Stomach (tissue), 9 donors: ENCODE measurements around the gene D2HGDH. TPM values are rescaled to one million over a fixed set of nuclear protein-coding genes. Genes with fewer than 3 reads are reported as not detected.

Experiments used
- DNase-seq, 2 donors: peaks; one replicate each; pipeline versions ENCODE4 v3.0.0 to v3.0.0-alpha.2; 2013 to 2019
- H3K27ac ChIP-seq, 5 donors: fragments of 200-600 bp in 4 of 5; sonication (generic) in 4 of 5; one replicate each; pipeline ENCODE4 v1.5.1; 2013 to 2019; ENCODE audit warnings: mild to moderate bottlenecking in 1 of 5, moderate library complexity in 1 of 5
- H3K27me3 ChIP-seq, 3 donors: fragments of 200-600 bp; sonication (generic); one replicate each; pipeline ENCODE4 v1.5.1; 2017 to 2019; ENCODE audit warnings: mixed run types in 1 of 3
- H3K36me3 ChIP-seq, 4 donors: fragments of 200-600 bp; sonication (generic); 1 replicate in 3 of 4; 2 replicates in 1 of 4; pipeline ENCODE4 v1.5.1; 2016 to 2019
- H3K4me1 ChIP-seq, 4 donors: fragments of 200-600 bp; sonication (generic); one replicate each; pipeline ENCODE4 v1.5.1; 2016 to 2019
- H3K4me3 ChIP-seq, 4 donors: fragments of 200-600 bp; sonication (generic) in 3 of 4; one replicate each; pipeline ENCODE4 v1.5.1; 2016 to 2019; ENCODE audit warnings: mild to moderate bottlenecking in 1 of 4
- H3K9me3 ChIP-seq, 4 donors: fragments of 200-600 bp; sonication (generic); one replicate each; pipeline ENCODE4 v1.5.1; 2016 to 2019
- EP300 ChIP-seq: sonication (generic); formaldehyde crosslinking; IDR thresholded peaks from one replicate; pipeline ENCODE4 v1.6.1; 2017; ENCODE audit warnings: antibody characterized with exemption
- POLR2A ChIP-seq, 4 donors: fragments of 450-650 bp; IDR thresholded peaks; one replicate each; pipeline ENCODE4 v1.6.1; 2016; ENCODE audit warnings: antibody characterized with exemption in 4 of 4, control low read depth in 2 of 4, mild to moderate bottlenecking in 1 of 4, moderate library complexity in 1 of 4
- POLR2AphosphoS5 ChIP-seq, 3 donors: sonication (generic); formaldehyde crosslinking; IDR thresholded peaks; one replicate each; pipeline ENCODE4 v1.6.1; 2016; ENCODE audit warnings: antibody characterized with exemption in 3 of 3
- WGBS, 5 donors: extraction: QIAGEN DNeasy Blood & Tissue Kit in 3 of 5; methylation state at CpG; one replicate each; pipeline versions ENCODE4 v1.1.5 to v1.1.7; 2013 to 2018; 5-methylcytosine and 5-hydroxymethylcytosine counted together
- intact Hi-C: fragments of 100-400 bp; cut with DNase I; formaldehyde crosslinking; loops from one replicate; pipeline ENCODE4 v1.15.1; 2023; ENCODE audit warnings: low total_unique reads
- polyA plus RNA-seq, 3 donors: library from polyadenylated mRNA; stranded (reverse); fragments of 200-250 nt; gene quantifications; one replicate each; pipeline ENCODE4 v1.2.3, GENCODE V29; 2013
- total RNA-seq, 5 donors: library from RNA; depleted of rRNA; stranded (reverse); fragments of >200 nt; gene quantifications; one replicate each; pipeline versions ENCODE4 v1.1.0 to v1.2.3, GENCODE V29; 2014 to 2016
- TF ChIP-seq, protein P1 (sequence below), 7 experiments: fragments of 450-650 bp in 4 of 7; fragments of 200-600 bp in 3 of 7; sonication (generic) in 3 of 7; IDR thresholded peaks; one replicate each; pipeline ENCODE4 v1.5.1; 2016 to 2019; ENCODE audit warnings: antibody characterized with exemption in 7 of 7, control low read depth in 2 of 7, mild to moderate bottlenecking in 1 of 7
- donor health status: healthy with polysubstance abuse.
- donor health status: Bipolar disorder and iron deficiency.
- donor health status: healthy.

Gene D2HGDH
- total and polyA plus RNA-seq, 8 donors, result 17.3 to 369 (median 27.9) TPM

DNA sequence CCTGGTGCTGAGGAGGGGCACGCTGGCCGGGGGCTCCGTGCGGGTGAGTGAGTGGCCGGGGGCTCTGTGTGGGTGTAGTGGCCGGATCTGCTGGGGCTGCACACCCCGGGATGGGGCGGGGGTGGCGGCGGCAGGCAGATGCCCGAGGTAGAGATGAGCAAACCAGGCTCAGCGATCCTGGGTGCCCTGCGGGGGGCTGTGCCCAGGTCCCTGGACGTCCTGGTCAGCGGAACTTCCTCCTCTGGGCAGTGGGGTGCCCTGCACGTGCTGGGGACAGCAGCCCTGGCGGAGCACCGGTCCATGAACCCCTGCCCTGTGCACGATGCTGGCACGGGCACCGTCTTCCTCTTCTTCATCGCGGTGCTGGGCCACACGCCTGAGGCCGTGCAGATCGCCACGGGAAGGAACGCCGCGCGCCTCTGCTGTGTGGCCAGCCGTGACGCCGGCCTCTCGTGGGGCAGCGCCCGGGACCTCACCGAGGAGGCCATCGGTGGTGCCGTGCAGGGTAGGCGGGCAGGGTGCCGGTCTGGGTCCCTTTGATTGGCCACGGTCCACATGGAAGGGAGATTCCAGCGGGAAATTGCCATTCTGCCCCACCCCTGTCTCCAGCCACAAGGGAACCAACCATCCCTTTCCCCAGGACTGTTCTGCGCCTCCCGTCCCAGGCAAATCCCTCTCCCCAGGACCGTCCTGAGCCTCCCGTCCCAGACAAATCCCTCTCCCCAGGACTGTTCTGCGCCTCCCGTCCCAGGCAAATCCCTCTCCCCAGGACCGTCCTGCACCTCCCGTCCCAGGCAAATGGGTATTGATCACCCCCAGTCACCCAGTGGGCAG, 80.4 kb downstream of the D2HGDH start:
- DNase-seq, result no peak
- TF ChIP-seq, protein P1, sequence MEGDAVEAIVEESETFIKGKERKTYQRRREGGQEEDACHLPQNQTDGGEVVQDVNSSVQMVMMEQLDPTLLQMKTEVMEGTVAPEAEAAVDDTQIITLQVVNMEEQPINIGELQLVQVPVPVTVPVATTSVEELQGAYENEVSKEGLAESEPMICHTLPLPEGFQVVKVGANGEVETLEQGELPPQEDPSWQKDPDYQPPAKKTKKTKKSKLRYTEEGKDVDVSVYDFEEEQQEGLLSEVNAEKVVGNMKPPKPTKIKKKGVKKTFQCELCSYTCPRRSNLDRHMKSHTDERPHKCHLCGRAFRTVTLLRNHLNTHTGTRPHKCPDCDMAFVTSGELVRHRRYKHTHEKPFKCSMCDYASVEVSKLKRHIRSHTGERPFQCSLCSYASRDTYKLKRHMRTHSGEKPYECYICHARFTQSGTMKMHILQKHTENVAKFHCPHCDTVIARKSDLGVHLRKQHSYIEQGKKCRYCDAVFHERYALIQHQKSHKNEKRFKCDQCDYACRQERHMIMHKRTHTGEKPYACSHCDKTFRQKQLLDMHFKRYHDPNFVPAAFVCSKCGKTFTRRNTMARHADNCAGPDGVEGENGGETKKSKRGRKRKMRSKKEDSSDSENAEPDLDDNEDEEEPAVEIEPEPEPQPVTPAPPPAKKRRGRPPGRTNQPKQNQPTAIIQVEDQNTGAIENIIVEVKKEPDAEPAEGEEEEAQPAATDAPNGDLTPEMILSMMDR (IDR thresholded peaks at IDR 0.05), result no peak
- no peak for TF ChIP-seq POLR2A (IDR thresholded peaks at IDR 0.05)
- no peak for TF ChIP-seq POLR2AphosphoS5 (IDR thresholded peaks at IDR 0.05)
- TF ChIP-seq EP300, result no peak
- Histone ChIP-seq H3K9me3 (no peaks in the 10 kb centered on the region), H3K4me1 (no peaks in the 10 kb centered on the region), H3K27ac (no peak overlapping the region), H3K27me3 (peaks cover 0 to 54% (median 5%) of the 10 kb centered on the region in 3 donors), H3K4me3 (no peak overlapping the region), H3K36me3 (no peaks in the 10 kb centered on the region)
- WGBS, 5 donors, result 79 to 87% (median 81%) methylated on average over 28 to 52 of the region's 52 CpGs
- intact Hi-C loops, result no loop called here

DNA sequence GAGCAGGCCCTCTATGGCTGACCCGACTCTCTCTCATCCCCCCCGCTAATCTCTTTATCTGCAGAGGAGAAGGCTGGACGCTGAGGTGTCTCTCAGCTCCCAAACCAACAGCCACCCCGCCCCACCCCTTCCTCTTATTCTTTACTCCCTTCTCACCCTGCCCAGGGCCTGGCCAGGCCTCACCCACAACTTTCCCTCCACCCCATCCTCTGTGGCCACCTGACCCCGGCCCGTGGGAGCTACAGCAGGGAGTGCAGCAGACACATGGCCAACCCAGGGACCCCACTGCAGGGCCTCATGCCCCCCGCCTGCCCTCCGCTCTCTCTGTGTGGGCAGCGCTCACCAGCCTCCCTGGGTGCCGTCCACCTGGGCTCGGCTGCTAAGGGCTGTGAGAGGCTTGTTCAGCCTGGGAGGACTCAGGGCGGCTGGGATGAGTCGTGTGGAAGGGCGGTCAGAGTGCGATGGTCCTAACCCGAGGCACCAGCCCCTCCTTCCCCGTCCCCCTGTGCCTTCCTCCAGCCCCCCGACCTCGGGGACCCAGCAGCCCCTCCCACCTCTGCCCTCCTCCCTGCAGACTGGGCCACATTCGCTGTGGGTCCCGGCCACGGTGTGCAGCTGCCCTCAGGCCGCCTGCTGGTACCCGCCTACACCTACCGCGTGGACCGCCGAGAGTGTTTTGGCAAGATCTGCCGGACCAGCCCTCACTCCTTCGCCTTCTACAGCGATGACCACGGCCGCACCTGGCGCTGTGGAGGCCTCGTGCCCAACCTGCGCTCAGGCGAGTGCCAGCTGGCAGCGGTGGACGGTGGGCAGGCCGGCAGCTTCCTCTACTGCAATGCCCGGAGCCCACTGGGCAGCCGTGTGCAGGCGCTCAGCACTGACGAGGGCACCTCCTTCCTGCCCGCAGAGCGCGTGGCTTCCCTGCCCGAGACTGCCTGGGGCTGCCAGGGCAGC, 81.3 kb downstream of the D2HGDH start:
- intact Hi-C loops, result no loop called here
- Histone ChIP-seq H3K27me3 (peaks cover 0 to 57% (median 5%) of the 10 kb centered on the region in 3 donors), H3K4me1 (no peaks in the 10 kb centered on the region), H3K9me3 (no peaks in the 10 kb centered on the region), H3K4me3 (no peak overlapping the region), H3K36me3 (no peaks in the 10 kb centered on the region), H3K27ac (no peak overlapping the region)
- WGBS, 5 donors, result 78 to 84% (median 80%) methylated on average over 29 to 48 of the region's 48 CpGs
- TF ChIP-seq EP300 (no peak), POLR2AphosphoS5 (IDR thresholded peaks at IDR 0.05) (no peak), POLR2A (IDR thresholded peaks at IDR 0.05) (no peak)
- TF ChIP-seq, protein P1 (IDR thresholded peaks at IDR 0.05), result no peak
- no peak for DNase-seq

DNA sequence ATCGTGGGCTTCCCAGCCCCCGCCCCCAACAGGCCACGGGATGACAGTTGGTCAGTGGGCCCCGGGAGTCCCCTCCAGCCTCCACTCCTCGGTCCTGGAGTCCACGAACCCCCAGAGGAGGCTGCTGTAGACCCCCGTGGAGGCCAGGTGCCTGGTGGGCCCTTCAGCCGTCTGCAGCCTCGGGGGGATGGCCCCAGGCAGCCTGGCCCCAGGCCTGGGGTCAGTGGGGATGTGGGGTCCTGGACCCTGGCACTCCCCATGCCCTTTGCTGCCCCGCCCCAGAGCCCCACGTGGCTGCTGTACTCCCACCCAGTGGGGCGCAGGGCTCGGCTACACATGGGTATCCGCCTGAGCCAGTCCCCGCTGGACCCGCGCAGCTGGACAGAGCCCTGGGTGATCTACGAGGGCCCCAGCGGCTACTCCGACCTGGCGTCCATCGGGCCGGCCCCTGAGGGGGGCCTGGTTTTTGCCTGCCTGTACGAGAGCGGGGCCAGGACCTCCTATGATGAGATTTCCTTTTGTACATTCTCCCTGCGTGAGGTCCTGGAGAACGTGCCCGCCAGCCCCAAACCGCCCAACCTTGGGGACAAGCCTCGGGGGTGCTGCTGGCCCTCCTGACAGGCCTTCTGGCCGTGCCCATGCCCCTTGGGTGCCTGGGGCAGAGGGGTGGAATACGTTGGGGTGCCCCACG, 82.1 kb downstream of the D2HGDH start:
- Histone ChIP-seq H3K4me3 (no peak overlapping the region), H3K9me3 (no peaks in the 10 kb centered on the region), H3K27me3 (peaks cover 0 to 66% (median 10%) of the 10 kb centered on the region in 3 donors), H3K4me1 (no peaks in the 10 kb centered on the region), H3K27ac (no peak overlapping the region), H3K36me3 (no peaks in the 10 kb centered on the region)
- intact Hi-C loops, result no loop called here
- no peak for DNase-seq
- TF ChIP-seq EP300 (no peak), POLR2AphosphoS5 (IDR thresholded peaks at IDR 0.05) (no peak), POLR2A (IDR thresholded peaks at IDR 0.05) (no peak)
- TF ChIP-seq, protein P1 (IDR thresholded peaks at IDR 0.05), result no peak
- WGBS, 5 donors, result 70 to 78% (median 72%) methylated on average over 7 to 33 of the region's 33 CpGs
